ENCODE data around the gene PRKRA.

- TF ChIP-seq RAD21 (IDR thresholded peaks at IDR 0.05; ENCODE audit: low read length) (no peak), CTCF (IDR thresholded peaks at IDR 0.05) (no peak), JUND (IDR thresholded peaks at IDR 0.05) (no peak), TAF1 (IDR thresholded peaks at IDR 0.05; ENCODE audit: borderline replicate concordance, low read depth, low read length) (no peak)
Measured at GRCh38 chr2:178385595-178386148, 65.3 kb downstream of the PRKRA start.

All from SK-N-SH (cell line).